Embryonic facial prominence (tissue), 1 donor: ENCODE measurements around the gene TRIM15.
"Not testable (repeated sequence)": the region's sequence is repeated elsewhere in the genome, so short reads cannot be mapped to it uniquely, and the experiment has no call there.

Source experiments
- DNase-seq: peaks from one replicate; pipeline ENCODE4 v3.0.0-alpha.2; 2016; ENCODE audit errors: extremely low spot score

Gene TRIM15

DNA sequence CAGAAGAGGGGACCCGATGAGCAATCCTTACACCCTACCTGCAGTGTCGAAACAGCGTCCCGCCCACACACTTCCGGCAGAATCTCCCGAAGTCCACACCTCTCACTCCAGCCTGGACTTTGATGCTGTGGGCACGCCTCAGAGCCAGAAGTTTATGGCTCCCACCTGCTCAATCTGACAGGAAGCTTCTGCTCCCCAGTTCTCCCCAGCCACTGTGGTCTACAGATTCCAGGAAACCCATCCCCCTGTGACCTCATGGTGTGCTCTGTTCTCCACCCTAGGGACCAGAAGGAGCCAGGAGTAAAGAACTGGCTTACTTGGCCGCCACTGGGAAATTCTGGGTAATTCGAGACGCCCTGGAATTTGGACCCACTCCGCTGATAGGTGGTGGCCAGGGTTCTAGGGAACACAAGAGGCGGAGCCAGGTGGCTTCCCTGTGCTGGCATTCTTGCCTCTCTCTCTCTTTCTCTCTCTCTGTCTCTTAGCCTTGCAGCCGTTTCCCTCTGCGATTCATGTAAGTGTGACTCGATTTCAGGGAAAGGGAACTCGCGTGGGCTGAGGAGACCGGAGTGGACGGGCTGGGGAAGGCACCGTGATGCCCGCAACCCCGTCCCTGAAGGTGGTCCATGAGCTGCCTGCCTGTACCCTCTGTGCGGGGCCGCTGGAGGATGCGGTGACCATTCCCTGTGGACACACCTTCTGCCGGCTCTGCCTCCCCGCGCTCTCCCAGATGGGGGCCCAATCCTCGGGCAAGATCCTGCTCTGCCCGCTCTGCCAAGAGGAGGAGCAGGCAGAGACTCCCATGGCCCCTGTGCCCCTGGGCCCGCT, at the start of gene TRIM15:
TSS of gene TRIM15 (plus strand) at position 457 of the 828 bp plus-strand sequence. CDS start at position 596, 139 bp downstream.
- no peak for DNase-seq

DNA sequence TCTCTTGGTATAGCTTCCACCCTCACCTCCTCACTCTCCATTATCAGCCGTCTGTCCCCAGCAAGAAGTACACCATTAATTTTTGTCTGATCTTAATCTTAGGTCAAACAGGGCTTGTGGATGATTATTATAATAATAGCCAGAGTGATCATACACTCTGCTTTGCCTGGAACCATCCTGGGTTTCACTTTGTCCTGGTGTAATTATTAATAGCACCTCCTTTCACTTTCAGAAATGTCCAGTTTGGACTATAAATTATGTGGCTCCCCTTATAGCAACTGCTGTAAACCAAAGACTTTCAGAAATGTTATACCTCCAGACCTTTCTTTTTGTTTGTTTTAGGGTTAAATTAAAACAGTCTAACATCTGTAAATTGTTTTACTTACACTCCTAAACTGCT, 49.5 kb upstream of the TRIM15 start:
- DNase-seq = no peak

DNA sequence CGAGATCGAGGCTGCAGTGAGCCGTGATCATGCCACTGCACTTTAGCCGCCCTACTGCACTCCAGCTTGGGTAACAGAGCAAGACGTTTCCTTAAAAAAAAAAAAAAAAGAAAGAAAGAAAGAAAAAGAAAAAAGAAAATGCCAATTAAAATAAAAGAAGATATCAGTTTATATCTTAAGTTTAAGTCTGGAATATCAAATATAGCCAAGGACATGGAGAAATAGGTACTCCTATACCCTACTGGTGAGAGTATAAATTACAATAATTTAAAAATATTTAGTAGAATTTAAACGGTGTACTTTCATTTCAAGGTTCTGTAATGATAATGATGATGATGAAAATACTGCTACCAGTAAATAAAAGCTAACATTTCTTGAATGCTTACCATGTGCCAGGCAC, 46.6 kb upstream of the TRIM15 start:
- no peak for DNase-seq

DNA sequence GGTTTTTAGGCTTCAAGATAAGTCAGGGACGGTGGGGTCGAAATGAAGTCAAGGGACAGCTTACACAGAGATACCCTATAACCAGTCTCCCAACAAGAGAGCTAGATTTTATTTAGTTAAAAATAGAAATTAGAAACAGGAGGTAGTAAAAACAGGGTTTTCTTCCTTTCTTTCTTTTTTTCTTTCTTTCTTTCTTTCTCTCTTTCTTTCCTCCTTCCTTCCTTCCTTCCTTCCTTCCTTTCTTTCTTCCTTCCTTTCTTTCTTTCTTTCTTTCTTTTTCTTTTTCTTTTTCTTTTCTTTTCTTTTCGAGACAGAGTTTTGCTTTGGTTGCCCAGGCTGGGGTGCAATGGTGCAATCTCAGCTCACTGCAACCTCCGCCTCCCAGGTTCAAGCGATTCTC, 44.7 kb upstream of the TRIM15 start:
- DNase-seq = not testable (repeated sequence)

DNA sequence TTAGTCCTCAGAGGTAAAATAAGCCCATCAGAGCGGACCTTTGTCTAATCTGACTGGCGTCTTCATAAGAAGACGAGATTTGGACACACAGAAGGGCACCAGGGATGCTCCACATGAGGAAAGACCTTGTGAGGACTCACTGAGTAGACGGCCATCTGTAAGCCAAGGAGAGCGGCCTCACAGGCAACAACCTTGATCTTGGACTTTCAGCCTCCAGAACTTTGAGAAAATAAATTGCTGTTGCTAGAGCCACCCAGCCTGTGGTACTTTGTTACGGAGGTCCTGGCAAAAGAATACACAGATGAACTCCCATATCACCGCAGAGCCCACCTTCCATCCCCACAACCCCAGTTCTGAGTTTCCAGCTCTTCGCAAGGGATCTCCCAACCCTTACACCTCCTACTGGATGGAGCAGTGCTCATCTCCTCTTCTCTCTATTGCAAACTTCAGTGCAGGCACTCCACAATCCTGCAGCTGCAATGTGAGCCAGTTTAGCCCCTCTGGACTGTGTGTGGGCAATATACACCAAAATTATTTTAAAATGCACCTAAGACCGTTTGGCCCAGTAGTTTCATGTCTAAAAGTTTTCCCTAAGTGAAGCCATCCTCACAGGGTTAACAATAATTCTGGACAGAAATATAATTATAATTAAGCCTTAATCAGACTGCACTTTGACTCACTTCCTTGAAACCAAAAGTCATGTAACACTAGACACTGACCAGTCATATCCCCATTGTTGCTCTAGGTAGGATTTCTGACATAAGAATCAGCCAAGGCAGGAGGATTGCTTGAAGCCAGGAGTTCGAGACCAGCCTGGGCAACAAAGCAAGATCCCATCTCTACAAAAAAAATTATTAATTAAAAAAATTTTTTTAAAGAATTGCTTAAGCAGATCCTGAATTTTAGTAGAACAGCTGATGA, 41.6 kb upstream of the TRIM15 start:
- DNase-seq = no peak

DNA sequence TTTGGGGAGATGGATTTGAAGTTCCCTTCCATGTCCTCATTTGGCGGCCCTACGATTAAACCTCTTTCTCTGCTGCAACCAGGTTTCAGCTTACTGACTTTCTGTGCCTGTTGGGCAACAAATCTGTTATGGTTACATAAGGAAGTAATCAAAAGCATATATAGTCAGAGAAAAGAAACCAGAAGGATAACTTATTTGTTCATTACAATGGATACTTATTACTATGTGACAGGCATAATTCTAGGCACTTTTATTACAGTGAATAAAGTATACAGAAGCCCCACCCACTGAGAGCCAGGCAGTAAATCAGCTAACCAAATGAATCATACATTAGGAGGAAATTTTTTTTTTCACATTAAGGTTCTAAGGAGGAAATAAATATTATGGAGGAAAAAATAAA, 40.8 kb upstream of the TRIM15 start:
- no peak for DNase-seq

DNA sequence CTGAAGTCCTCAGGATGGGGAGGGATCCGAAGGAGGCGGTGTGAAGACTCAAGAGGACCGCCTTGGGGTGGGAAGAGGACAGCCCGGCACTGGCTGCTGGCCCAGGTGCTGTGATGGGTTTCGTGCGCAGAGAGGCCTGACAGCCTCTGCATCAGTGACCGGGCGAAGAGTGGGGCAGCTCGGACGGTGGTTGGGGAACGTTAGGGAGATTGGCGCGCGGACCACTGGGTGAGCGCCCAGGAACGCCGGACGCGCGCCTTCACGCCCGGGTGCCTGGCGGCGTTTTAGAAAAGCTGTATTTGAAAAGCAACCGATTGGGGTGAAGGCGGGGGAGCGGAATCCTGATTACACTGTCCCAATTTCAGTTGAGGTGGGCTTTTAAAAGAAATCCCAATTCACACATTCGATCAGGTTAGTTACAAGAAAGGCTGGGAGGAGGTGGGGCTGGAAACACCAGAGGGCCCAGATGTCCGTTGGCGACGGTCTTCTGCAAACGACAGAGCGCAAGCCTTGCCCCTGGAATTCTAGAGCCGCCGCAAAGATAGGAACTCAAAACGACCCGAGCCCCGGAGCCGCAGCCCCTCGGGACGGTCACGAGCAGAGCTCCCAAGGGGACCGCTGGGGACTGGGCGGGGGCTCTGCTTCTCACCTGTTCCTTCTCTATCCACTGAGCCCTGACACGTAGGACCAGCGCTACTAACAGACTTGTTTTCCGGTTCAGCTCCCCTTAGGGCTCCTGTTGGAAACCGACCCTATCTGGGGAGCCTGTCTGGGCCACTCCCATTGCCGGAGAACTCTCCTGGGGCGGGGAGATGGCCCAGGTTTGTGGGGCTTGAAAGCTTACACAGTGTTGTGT, 35.9 kb upstream of the TRIM15 start:
- no peak for DNase-seq

DNA sequence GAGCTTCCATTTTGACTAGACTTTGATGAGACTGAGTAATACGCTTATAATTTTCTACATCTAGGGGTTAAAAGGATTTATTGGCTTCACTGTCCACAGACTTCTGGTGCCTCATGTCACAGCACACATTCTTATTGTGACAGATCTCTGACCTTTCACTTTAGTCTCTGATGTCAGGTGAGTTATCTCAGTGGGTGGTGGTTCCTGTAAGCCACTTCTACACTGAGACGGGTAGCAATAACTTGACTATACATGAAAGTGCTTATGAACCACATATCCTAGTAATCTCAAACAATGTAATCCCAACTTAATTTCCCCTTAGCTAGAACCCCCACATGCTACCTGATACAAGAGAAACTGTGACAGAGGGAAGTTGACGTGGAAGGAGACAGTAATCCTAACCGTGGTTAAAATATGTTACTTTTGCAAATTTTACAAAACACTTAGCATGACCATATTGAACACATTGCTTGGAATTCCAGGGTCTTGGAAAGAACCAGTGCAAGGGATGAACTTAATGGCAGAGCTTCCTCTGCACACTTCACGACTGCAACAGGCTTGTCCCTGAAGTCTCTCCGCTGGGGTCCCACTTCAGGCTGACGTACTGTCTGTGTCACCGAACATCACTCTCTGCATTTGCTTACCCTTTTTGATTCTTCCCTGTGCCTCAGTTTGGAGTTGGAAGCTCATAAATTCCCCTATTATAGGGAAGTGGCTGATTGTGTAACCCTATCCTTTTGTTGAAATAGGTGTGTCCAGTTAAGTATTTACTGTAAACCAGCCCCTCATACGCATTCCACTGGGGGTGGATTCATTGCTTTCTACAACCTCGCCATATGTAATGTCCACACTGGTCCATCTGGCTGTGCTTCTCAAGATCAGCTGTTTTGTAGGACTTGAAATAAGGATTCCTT, 33.8 kb upstream of the TRIM15 start:
- DNase-seq = no peak

DNA sequence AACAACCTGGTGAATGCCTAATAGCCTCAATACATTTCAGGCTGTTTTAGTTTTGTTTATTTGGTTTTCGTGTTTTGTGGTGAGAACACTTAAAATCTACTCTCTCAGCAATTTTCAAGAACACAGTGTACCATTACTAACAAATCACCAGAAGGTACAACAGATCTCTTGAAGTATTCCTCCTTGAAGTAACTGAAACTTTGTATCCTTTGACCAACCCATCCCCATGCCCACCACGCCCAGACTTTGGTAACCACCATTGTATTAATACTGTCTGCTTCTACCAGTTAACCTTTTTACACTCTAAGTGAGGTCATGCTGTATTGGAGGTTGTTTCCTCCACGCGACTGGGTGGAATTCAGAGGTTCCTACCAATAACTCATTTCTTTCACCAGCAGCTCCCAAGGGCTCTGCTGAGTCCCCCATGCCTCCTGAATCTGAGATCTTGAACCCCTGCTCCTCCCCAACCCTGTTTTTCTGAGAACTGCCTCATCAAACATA, 33.1 kb upstream of the TRIM15 start:
- DNase-seq = no peak

DNA sequence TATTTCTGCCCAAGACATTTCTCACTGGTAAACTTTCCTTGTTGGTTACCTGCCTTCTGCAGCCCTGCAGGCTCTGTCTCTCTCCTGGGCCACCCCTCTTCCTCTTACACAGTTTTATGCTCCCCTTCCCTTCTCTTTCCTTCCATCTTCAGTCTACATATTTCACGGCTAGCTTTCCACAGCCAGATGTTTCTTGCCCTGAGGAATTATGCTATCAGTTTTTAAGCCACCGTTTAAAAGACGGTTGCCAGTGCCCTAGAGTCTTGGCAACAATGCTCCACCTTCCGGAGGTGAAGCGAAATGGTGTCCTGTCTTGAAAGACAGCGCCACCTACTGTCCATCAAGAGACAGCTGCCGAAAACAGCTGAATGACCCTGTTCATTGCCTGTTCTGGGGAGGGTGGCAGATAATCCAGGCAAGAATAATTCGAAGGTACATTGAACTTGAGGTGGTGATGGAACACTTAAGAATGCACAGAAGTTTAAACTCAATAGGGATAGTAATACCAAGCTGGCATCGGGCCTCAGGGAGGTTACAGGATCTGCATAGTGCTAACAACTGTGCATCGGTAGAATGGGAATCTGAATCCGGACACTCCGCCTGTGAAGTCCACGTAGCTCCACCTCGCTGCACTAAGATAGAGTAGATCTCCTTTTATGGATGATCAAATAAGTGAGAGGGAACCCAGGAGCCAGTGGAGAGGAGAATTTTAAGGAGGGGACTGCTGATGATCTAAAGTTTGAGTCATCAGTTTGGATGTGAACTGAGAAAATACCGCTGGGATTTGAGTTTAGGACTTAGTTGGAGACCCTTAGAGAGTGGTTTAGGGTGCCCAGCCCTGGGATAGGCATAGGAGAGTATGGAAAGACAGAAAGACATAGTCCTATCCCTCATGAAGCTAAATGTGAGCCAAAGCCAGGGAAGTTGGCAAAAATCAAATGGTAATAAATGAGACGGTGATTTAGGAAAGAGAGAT, 32.2 kb upstream of the TRIM15 start:
- DNase-seq = peak; percentile 47

DNA sequence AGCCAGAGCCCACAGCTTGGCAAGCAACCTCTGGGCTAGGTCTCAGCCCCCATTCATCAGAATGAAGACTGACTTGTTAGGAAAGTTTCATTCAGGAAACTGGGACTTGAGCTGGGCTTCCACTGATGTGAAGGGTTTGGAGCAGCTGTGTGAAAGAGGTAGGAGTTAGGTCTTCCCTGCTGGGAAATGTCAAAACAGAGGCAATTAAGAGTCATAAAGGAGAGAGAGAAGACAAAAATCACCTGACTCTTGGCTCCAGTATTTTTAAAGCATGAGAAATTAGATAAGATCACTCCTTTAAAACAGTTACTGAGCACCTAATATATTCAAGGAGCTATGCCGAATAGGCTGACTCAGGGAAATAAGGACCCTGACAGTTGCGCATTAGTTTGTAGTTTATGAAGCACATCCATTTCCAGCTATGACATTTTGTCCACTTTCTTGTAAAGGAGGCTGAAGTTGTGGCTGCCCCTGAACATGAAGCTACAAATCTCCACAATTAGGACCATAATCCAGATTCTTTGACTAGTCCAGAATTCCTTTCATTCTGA, 31.3 kb upstream of the TRIM15 start:
- no peak for DNase-seq

DNA sequence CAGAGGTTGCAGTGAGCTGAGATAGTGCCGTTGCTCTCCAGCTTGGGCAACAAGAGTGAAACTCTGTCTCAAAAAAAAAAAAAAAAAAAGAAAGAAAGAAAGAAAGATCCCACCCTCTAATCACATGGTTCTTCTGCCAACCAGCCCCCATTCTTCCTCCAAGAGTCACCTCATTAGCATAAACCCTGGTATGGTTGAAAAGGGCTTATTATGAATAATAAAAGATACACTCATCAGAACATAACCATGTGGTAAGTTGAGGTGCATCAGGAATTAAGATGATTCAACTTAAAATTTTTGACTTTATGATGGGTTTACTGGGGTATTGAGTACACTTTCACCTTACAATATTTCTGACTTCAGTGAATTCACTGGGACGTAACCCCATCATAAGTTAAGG, 28.2 kb upstream of the TRIM15 start:
- no peak for DNase-seq

DNA sequence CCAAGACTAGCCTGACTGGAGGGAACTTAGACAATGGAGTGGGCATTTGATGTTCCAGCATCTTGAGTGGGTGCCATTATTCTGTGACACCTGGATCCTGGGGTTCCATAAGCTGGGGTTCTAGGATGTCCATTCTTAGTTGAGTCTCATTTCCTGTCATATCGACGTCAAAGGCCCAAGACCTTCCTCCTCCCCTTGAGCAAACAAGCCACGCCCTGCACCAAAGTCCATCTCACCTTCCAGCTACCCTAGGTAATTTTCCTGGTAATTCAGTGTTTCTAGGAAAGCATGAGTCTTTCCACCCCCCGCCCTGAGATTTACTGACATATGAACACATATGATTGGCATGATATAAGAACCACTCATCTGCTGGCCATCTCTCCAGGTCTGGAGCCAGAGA, 27.6 kb upstream of the TRIM15 start, which contains the start of gene TRIM40:
TSS of gene TRIM40 (plus strand) at position 384 of the 400 bp plus-strand sequence. CDS start 897 bp downstream, outside the sequence.
- DNase-seq = no peak

DNA sequence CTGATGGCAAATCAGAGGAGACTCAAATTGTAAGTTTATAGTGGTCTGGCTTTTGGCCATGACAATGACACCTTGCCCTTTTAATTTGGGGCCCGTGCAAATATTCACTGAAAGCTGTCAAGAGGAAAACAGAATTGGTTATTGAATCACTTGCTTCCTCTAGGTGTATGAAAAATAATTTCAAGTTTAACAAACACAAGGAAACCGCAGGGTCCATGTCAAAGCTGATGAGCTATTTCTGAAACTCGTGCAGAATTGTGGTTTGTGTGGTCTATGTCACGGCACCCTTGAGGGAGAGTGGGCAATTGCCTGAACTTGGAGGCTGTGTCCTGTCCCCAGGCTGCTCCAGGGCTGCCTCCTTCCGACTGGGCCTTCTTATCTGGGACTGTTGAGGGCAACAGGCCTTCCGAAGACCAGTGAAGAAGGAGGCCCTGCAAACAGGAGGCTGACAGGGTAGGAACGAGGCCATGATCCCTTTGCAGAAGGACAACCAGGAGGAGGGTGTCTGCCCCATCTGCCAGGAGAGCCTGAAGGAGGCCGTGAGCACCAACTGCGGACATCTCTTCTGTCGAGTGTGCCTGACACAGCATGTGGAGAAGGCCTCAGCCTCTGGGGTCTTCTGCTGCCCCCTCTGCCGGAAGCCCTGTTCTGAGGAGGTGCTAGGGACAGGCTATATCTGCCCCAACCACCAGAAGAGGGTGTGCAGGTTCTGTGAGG, 26.6 kb upstream of the TRIM15 start:
- no peak for DNase-seq

DNA sequence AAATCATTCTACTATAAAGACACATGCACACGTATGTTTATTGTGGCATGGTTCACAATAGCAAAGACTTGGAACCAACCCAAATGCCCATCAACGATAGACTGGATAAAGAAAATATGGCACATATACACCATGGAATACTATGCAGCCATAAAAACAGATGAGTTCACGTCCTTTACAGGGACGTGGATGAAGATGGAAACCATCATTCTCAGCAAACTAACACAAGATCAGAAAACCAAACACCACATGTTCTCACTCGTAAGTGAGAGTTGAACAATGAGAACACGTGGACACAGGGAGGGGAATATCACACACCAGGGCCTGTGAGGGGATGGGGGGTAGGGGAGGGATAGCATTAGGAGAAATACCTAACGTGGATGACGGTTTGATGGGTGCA, 23.1 kb upstream of the TRIM15 start:
- not testable (repeated sequence) for DNase-seq

DNA sequence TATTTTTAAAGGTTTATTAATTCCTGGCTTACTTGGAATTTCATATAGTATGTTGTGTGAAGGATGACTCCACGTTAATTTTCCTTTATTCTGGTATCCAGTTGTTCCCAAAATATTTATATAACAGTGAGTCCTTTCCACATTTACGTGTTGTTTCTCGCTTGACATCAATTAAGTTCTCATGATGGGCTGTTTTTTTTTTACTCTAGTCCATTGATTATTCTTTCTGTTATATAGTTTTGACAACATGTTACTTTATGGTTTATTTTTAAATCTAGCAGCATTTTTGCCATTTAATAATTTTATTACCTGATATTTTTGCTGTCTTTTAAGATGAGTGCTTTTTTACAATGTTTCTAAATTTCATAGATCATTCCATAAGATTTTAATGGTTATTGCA, 20.7 kb upstream of the TRIM15 start:
- no peak for DNase-seq

DNA sequence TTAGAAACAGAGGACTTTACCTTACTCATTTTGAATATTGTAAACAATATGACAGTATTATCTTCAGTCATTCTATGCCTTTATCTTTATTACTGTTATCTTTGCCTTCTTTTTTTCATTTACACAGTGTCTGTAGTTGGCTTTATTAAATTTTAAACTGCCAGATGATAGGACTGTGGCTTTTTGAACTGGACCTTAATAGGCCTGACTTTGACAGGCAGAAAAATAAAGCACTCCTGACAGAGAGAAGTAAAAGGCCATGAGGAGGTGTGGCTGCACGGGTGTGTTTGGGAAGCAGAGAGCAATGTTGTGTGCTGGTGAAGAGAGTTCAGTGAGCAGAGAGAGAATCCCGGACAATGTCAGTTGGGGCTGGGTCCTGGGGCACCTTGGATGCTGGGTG, 19.6 kb upstream of the TRIM15 start:
- DNase-seq = no peak

DNA sequence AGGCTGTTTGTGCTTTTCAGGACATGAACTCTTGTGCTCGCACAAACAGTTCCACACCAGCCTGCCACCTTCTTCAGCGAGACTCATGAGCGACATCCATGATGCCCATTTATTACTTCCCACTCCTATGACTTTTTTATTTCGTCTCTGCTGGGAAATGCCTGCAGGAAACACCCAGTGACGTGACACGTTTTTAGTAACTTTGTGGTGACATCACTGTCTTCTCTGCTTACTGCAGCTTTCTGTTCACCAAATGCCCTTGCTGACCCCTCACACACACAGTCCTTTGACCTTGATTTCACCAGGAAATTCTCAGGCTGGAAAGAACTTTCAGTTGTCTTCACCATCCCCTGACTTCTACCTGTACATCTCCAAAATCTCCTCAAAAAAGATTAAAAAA, 18.5 kb upstream of the TRIM15 start:
- no peak for DNase-seq
